A172 (cell line): ENCODE measurements around the gene SEC22C. TPM values are rescaled to one million over a fixed set of nuclear protein-coding genes. Genes with fewer than 3 reads are reported as not detected.

Experiments used
- DNase-seq: peaks from one replicate; pipeline ENCODE4 v3.0.0-alpha.2; 2015; ENCODE audit warnings: low spot score
- total RNA-seq: library from RNA; depleted of rRNA; stranded (reverse); fragments of >200 nt; shearing (Covaris generic); gene quantifications from 2 replicates; pipeline ENCODE4 v1.2.3, GENCODE V29; 2014

Gene SEC22C
- total RNA-seq, 1 experiment from 2014 or later: 84.5 TPM

- DNase-seq: peak; percentile 31
Measured at GRCh38 chr3:42535981-42536784, 45.6 kb downstream of the SEC22C start.

- DNase-seq: no peak
Measured at GRCh38 chr3:42533161-42533897, 48.4 kb downstream of the SEC22C start.

- DNase-seq: no peak
Measured at GRCh38 chr3:42532229-42532628, 49.5 kb downstream of the SEC22C start.

- no peak for DNase-seq
Measured at GRCh38 chr3:42531470-42531869, 50.3 kb downstream of the SEC22C start.

- DNase-seq: no peak
Measured at GRCh38 chr3:42530073-42530472, 51.7 kb downstream of the SEC22C start.

GRCh38 chr3:42529468-42529867 is 52.3 kb downstream of the SEC22C start:
- no peak for DNase-seq

- DNase-seq: no peak
Measured at GRCh38 chr3:42527368-42527917, 54.3 kb downstream of the SEC22C start.

GRCh38 chr3:42526616-42527367 is 55.0 kb downstream of the SEC22C start:
- DNase-seq: no peak

GRCh38 chr3:42525736-42526345 is 55.9 kb downstream of the SEC22C start:
- no peak for DNase-seq

- no peak for DNase-seq
Measured at GRCh38 chr3:42525212-42525611, 56.6 kb downstream of the SEC22C start.

GRCh38 chr3:42524751-42525150 is 57.0 kb downstream of the SEC22C start:
- no peak for DNase-seq

- DNase-seq: no peak
Measured at GRCh38 chr3:42520906-42521305, 60.9 kb downstream of the SEC22C start.

- no peak for DNase-seq
Measured at GRCh38 chr3:42520336-42520735, 61.4 kb downstream of the SEC22C start.

- DNase-seq: no peak
Measured at GRCh38 chr3:42519568-42519962, 62.2 kb downstream of the SEC22C start.

- no peak for DNase-seq
Measured at GRCh38 chr3:42518800-42519567, 62.8 kb downstream of the SEC22C start.

GRCh38 chr3:42517117-42517516 is 64.7 kb downstream of the SEC22C start:
- no peak for DNase-seq

GRCh38 chr3:42516443-42516842 is 65.3 kb downstream of the SEC22C start:
- no peak for DNase-seq

- no peak for DNase-seq
Measured at GRCh38 chr3:42515976-42516375, 65.8 kb downstream of the SEC22C start.

- DNase-seq: no peak
Measured at GRCh38 chr3:42515391-42515916, 66.3 kb downstream of the SEC22C start.

- no peak for DNase-seq
Measured at GRCh38 chr3:42514876-42515275, 66.9 kb downstream of the SEC22C start.

GRCh38 chr3:42513521-42513920 is 68.2 kb downstream of the SEC22C start:
- DNase-seq: no peak
